Upper lobe of right lung (tissue), 1 donor: ENCODE data around the gene NEAT1. TPM values are rescaled to one million over a fixed set of nuclear protein-coding genes. Genes with fewer than 3 reads are reported as not detected.

Source experiments
- ATAC-seq: fragments of 200-7000 bp; cut with Tn5 transposase; one replicate; pipeline ENCODE4 v1.9.1; 2020; ENCODE audit warnings: mild to moderate bottlenecking, moderate library complexity
- DNase-seq: peaks from one replicate; pipeline ENCODE4 v3.0.0-alpha.2; 2020
- H3K27ac ChIP-seq: fragments of 200-600 bp; one replicate; pipeline ENCODE4 v1.8.0; 2022
- H3K27me3 ChIP-seq: fragments of 200-600 bp; one replicate; pipeline ENCODE4 v1.8.0; 2022; ENCODE audit warnings: mild to moderate bottlenecking
- H3K36me3 ChIP-seq: fragments of 200-600 bp; one replicate; pipeline ENCODE4 v1.8.0; 2022
- H3K4me1 ChIP-seq: fragments of 200-600 bp; one replicate; pipeline ENCODE4 v1.8.0; 2022
- H3K4me3 ChIP-seq: fragments of 200-600 bp; one replicate; pipeline ENCODE4 v1.8.0; 2022; ENCODE audit warnings: mild to moderate bottlenecking
- H3K9me3 ChIP-seq: fragments of 200-600 bp; one replicate; pipeline ENCODE4 v1.8.0; 2022
- CTCF ChIP-seq: fragments of 200-600 bp; IDR thresholded peaks from one replicate; pipeline ENCODE4 v1.8.0; 2022; ENCODE audit warnings: antibody characterized with exemption
- intact Hi-C: fragments of 100-400 bp; cut with DNase I; formaldehyde crosslinking; loops from one replicate; pipeline ENCODE4 v1.11.0; 2022
- total RNA-seq: library from RNA; stranded (reverse); fragmentation: NEBNext Ultra II Directional; extraction: Animal tissue kit (Norgen Biotek cat#: 25700); gene quantifications from one replicate; pipeline ENCODE4 v1.2.1, GENCODE V29; 2021
- donor health status: DM: no; HTN: yes; CAD: no; lungs with severe emphysema.

The NEAT1 gene
- total RNA-seq, 1 donor from 2014 or later: 1,120 TPM

GRCh38 chr11:65401073-65401802, 21.4 kb upstream of the NEAT1 start:
- H3K9me3 ChIP-seq: no peaks in the 10 kb centered on the region
- H3K4me1 ChIP-seq: peaks cover 9% of the 10 kb centered on the region
- DNase-seq (no peak), ATAC-seq (no peak)
- no peaks in the 10 kb centered on the region for H3K27me3 ChIP-seq
- no peak overlapping the region for H3K27ac ChIP-seq
- H3K4me3 ChIP-seq: no peak overlapping the region
- intact Hi-C loops: no loop called here
- no peak for TF ChIP-seq CTCF
- peaks cover 79% of the 10 kb centered on the region for H3K36me3 ChIP-seq

- intact Hi-C loops: no loop called here
- Histone ChIP-seq H3K36me3 (peaks cover 79% of the 10 kb centered on the region), H3K4me1 (peaks cover 9% of the 10 kb centered on the region), H3K9me3 (no peaks in the 10 kb centered on the region), H3K4me3 (no peak overlapping the region), H3K27me3 (no peaks in the 10 kb centered on the region), H3K27ac (no peak overlapping the region)
- DNase-seq (no peak), ATAC-seq (no peak)
- no peak for TF ChIP-seq CTCF
Measured at GRCh38 chr11:65401803-65402248, 20.8 kb upstream of the NEAT1 start.

- DNase-seq (no peak), ATAC-seq (no peak)
- Histone ChIP-seq H3K36me3 (peaks cover 79% of the 10 kb centered on the region), H3K4me3 (no peak overlapping the region), H3K27ac (no peak overlapping the region), H3K9me3 (no peaks in the 10 kb centered on the region), H3K27me3 (no peaks in the 10 kb centered on the region), H3K4me1 (peaks cover 9% of the 10 kb centered on the region)
- intact Hi-C loops: no loop called here
- TF ChIP-seq CTCF: no peak
Measured at GRCh38 chr11:65402790-65403189, 19.8 kb upstream of the NEAT1 start.

- ATAC-seq (peak; percentile 59), DNase-seq (no peak)
- peak overlapping the region; percentile 36 for H3K27ac ChIP-seq
- H3K4me3 ChIP-seq: no peak overlapping the region
- intact Hi-C loops: no loop called here
- no peaks in the 10 kb centered on the region for H3K9me3 ChIP-seq
- H3K27me3 ChIP-seq: no peaks in the 10 kb centered on the region
- peaks cover 9% of the 10 kb centered on the region for H3K4me1 ChIP-seq
- TF ChIP-seq CTCF: no peak
- H3K36me3 ChIP-seq: peaks cover 79% of the 10 kb centered on the region
Measured at GRCh38 chr11:65403607-65404121, 18.9 kb upstream of the NEAT1 start.

GRCh38 chr11:65404210-65404609, 18.4 kb upstream of the NEAT1 start:
- H3K9me3 ChIP-seq: no peaks in the 10 kb centered on the region
- peaks cover 80% of the 10 kb centered on the region for H3K36me3 ChIP-seq
- TF ChIP-seq CTCF: no peak
- no peak overlapping the region for H3K4me3 ChIP-seq
- H3K27me3 ChIP-seq: no peaks in the 10 kb centered on the region
- peak overlapping the region; percentile 36 for H3K27ac ChIP-seq
- peaks cover 9% of the 10 kb centered on the region for H3K4me1 ChIP-seq
- DNase-seq (no peak), ATAC-seq (no peak)
- intact Hi-C loops: no loop called here
